ENCODE data around the gene TMEM120B.

GRCh38 chr12:121781484-121781997 lies 69.0 kb downstream of the TMEM120B start:
- TF ChIP-seq YY1 (IDR thresholded peaks at IDR 0.05; ENCODE audit: insufficient read depth, insufficient read length): no peak
- no peak for TF ChIP-seq ZNF274 (IDR thresholded peaks at IDR 0.05; ENCODE audit: low read depth, low read length)

All from NT2/D1 (cell line).